HG02943 (cell line): ENCODE results near the gene NDUFAF8.

Experiments
- ATAC-seq: cut with Tn5 transposase; IDR thresholded peaks from one replicate; pipeline ENCODE4 v1.9.1; 2021; ENCODE audit warnings: mild to moderate bottlenecking, low read depth, moderate library complexity; ENCODE audit not compliant: unreplicated experiment

The NDUFAF8 gene

DNA sequence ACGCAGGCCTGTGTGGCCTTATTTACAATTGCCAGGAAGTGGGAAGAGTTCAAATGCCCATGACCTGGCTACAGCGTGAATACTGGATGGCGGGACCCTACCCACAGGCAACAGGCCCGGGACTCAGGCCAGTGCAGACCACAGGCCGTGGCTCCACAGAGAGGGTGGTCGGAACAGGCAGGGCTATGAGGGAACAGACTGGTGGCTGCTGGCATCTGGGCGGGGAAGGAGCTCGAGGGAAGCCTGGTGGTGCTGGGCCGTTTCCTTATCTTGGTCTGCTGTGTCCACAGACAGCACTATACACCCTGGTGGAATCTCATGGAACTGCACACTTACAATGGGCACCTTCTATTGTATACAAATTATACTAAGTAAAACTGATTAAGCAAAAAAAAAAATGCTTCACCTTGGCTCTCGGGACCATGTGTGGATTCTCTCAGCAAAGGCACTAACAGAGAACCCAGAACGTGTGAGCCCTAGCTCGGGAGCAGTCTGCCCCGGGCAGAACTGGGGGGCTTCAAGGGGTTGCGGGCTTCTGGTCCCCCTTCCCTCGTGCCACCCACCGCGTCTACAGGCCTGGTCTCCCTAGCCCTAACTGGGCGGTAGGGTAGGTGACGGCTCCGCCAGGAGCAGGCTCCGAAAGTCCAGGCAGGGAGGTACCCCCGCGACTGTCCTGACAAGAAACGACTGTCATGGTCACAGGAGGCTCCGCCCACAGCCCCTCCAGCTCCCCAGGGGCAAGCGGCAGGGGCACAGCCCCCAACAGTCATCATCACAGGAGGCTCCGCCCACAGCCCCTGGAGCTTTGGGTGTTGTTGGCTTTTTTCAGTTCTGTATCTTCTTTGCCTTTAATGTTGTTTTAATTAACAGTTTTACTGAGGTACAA is 38.2 kb upstream of the NDUFAF8 start:
- no peak for ATAC-seq

DNA sequence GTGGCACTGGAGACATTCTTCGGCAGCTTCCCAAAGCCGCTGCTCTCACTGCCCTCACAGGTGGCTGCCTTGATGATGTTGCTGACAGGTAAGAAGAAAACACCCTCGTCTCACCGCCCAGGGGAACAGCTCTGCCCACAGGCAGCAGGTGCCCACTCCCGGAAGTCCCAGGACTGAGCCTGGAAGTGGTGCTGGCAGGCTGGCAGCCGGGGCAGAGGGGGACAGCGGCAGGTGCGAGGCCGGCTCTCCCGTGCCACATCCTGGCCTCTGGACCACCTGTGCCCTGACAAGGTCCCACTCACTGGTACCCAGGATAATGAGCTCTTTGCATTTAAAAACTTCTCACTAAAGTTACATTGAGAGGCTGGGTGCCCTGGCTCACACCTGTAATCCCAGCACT is 36.8 kb upstream of the NDUFAF8 start:
- no peak for ATAC-seq

DNA sequence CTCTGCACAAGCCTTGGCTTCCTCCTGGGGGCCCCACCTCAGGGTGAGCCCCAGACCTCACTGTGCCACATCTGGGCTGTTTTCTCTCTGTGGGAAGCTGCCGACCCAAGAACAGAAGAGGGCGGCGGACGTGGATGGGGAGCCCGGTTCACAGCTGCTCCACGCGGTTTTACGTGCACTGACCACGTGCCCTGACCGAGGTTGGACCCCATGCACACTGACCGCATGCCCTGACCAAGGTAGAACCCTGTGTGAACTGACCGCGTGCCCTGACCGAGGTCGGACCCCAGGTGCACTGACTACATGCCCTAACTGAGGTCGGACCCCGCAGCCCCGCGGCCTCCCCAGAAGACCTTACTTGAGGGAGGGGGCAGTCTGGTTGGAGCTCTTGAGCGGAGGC is 36.0 kb upstream of the NDUFAF8 start:
- no peak for ATAC-seq

DNA sequence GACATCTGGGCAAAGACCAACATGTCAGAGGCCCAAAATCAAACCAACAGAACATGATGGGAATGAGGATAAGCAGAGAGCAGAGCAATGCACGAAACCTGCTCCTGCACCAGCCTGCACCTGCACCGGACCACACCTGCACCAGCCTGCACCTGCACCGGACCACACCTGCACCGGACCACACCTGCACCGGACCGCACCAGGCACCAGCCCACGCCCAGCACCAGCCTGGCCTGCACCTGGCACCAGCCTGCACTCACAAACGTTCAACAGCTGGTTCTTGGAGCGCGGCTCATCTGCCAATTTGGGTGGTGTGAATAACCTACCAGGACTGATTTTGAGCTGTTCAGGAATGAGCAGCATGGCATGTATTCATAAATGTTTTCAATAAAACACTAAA is 34.5 kb upstream of the NDUFAF8 start:
- no peak for ATAC-seq

DNA sequence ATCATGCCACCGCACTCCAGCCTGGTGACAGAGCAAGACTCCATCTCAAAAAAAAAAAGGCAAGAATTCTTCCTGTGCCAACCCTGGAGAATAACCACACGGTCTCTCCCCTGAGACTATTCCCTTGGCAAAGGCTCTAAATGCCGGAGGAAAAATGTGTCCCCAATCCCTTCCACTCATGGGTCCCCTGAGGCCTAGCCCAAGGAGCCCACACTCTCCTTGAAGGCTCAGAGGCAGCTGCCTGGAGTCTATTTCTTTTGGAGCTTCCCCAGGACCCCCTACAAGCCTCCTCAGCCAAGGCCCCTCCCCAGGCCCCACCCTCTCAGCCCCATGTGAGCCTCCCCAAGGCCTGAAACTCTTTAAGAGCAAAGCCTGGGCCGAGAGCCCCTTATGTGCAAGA is 33.0 kb upstream of the NDUFAF8 start:
- no peak for ATAC-seq

DNA sequence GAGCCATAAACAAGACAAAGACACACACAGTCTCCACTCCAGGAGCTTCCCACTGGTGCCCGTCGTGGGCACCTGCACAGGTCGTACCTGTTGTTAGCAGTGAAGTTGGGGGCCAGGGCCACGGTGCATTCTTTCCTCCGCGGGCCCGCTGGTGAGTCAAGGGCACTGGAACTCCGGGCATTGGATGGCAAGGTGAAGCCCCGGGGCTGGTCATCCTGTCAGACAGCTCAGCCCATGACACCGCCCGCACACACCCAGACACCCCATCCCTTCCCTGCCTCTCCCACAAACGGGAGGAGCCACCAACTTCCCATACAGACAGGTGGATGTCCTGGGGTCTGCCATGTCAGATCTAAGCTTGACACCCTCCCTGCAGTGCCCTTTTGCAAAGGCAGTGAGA is 32.5 kb upstream of the NDUFAF8 start:
- ATAC-seq, result no peak

DNA sequence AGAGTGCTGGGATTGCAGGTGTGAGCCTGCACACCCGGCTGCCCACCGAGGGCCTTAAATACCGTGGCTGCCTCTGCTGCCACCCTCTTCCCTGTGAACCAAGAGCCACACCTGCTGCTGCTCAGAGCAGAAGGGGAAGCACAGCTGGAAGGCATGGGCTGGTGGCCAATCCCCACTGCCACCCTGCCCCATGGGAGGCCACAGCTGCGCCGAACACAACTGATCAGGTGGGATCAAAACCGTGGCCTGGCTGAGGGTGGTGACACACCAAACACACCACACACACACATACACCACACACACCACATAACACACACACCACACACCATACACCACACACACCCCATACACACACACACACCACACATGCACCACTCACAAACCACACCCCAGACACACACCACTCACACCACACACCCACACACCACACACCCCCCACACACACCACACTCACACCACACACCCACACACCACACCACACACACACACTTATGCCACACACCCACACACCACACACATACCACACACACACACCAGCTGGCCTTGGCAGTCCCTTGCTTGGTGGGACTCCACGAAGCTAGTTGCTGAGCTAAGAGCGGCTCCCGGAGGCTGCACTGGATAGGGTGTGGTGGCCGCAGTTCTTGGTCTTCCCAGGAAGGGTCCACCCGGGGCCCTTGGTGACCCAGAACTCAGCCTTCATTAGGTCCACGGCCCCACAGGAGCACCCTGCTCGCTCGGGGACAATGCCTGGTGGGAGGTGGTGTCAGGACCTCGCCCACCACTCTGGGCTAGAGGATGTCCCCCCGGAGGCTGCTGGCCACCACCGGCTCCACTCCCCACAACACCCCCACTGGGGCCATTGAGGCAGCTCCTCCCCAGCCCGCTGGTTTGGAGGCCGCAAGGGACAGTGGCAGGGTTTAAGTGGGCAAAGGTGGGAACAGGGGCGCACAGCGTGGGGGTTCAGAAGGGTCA is 31.2 kb upstream of the NDUFAF8 start:
- no peak for ATAC-seq

DNA sequence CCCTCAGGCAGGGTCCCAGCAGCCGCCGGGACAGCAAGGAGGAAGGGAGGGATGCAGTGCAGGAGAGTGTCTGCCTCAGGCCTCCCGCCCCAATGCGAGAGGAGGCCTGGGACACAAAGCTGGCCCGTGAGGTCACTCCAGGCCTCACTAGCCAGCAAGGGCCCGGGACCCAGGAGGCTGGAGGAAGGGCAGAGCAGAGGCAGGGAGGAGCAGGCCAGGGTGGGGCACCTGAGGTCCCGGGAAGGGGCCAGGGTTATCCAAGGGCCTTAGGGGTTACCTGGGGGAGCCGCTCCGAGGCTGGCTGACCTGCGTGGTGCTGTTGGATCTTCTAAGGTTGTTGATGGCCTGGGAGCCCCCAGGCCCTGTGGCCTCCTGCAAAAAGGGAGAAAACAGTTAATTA is 30.5 kb upstream of the NDUFAF8 start:
- ATAC-seq, result no peak

DNA sequence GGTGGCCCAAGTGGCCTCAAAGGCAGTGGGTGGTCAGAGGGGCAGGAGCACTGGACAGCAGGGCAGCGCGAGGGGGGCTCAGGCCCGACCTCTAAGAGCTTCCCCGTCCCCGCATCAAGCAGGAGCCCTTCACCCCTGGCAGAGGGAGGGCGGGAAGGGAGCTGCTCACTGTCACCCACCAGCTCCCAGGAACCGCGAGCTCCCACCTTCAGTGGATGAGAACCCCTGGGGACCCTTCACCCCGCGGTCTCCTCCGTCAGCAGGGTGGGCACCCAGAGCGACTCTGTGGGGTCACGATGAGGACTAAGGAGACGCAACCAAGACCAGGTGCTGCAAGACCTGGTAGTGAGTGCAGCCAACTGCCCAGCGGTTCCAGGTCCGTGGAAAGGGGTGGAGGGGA is 30.0 kb upstream of the NDUFAF8 start:
- ATAC-seq, result no peak

DNA sequence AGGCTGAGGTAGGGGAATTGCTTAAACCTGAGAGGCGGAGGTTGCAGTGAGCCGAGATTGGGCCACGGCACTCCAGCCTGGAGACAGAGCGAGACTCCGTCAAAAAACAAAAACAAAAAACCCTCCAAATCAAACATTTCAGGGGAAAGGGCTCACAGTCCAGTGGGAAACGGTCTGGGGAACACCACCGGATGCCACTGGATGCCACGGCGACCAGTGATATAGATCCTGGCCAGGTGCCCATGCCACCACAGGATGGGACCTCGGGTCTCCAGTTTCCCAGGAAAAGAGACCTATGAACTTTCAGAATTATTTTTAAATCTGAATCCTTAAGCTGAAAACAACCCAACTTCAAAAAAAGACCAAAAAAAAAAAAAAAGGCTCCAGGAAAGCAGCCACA is 28.7 kb upstream of the NDUFAF8 start:
- no peak for ATAC-seq

DNA sequence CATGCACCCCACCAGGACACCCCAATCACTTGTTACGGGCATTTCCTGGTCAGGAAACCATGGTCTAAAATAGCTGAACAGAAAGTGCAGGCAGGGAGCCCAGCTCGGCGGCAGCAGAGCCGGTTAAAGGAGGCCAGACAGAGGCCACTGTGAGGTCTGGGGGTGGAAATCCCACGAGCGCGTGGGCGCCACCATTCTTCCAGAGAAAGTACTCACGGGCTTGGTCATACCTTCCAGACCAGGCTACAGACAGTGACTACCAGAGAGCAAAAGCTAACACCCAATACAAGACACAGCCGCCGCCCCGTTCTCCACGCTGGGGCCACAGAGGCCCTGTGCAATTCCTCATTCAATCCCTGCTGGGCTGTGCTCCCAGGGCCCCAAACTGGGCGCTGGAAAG is 28.2 kb upstream of the NDUFAF8 start:
- no peak for ATAC-seq

DNA sequence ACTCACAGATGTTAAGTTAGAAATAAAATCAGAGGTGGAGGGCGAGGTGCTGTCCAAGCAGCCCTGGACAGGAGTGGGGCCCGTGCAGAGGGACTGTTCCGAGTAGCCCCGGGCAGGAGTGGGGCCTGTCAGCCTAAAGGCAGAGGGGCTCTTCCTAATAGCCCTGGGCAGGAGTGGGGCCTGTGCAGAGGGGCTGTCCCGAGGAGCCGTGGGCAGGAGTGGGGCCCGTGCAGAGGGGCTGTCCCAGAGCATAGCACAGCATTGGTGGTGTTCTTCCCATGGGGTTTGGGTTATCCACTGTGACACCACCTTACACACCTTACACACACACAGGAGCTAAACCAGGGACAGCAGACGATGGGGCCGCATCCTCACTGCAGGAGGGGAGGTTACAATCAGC is 26.8 kb upstream of the NDUFAF8 start:
- ATAC-seq, result no peak

DNA sequence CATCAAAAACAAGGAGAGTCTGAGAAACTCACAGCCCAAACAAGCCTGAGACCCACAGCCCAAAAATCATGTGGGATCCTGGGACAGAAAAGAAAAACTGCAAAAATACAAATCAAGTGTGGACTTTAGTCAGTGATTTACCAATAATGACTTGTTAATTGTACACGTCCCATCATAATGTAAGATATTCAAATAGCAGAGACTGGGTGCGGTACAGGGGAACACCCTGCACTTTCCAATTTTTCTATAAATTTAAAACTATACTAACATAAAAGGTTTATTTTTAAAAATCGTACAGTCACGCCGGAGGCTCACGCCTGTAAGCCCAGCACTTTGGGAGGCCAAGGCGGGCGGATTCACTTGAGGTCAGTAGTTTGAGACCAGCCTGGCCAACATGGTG is 25.1 kb upstream of the NDUFAF8 start:
- ATAC-seq, result no peak

DNA sequence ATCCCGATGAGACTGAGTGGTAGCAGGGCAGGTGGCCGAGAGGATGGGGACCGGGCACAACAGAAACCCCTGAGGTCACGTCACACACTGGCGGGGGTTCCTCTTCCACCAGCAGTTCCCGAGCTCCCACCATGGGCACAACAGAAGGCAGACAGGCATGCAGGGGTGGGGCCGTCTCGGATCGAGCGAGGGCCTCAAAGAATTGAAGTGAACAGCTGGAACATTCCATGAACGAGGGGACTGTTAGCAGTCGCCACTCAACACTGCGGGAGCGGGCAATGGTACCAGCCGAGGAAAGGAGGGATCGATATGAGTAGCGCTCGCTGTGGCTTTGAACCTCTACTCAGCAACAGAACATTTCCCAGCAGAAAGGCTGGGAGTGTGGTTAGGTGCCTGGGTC is 21.6 kb upstream of the NDUFAF8 start:
- ATAC-seq, result no peak

DNA sequence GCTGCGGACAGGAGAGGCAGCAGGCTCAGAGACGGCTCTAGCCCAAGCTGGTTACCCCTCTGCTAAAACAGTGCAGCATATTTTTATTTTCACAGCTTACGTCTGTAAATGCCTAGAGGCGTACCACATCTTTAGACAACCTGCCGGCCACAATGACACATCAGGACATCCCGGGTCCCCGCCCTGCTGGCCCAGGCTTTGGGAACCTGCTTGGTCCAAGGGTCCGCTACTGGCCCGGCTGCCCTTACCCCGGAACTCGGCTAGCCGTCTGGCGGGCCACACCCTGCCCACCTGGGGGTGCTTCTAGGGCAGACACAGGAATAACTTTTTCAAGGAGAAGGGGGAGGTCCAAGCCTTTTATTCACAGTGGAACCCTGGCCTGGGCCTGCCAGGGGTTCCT is 20.7 kb upstream of the NDUFAF8 start:
- ATAC-seq, result no peak

DNA sequence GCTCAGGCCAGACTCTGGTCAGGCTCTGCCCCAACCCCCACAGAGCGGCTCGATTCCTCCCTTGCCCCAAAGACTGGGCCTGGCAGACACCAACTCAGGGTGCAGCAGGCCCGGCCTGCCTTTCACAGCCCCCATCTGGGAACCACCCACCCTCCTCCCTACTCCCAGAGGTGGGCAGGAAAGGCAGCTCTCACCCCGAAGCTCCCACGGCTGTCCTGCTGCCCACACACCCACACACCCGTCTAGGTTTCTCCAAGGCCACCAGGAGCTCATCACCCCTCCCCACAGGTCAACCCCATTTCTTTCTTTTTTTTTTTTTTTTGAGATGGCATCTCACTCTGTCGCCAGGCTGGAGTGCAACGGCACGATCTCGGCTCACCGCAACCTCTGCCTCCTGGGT is 20.1 kb upstream of the NDUFAF8 start:
- ATAC-seq, result no peak

DNA sequence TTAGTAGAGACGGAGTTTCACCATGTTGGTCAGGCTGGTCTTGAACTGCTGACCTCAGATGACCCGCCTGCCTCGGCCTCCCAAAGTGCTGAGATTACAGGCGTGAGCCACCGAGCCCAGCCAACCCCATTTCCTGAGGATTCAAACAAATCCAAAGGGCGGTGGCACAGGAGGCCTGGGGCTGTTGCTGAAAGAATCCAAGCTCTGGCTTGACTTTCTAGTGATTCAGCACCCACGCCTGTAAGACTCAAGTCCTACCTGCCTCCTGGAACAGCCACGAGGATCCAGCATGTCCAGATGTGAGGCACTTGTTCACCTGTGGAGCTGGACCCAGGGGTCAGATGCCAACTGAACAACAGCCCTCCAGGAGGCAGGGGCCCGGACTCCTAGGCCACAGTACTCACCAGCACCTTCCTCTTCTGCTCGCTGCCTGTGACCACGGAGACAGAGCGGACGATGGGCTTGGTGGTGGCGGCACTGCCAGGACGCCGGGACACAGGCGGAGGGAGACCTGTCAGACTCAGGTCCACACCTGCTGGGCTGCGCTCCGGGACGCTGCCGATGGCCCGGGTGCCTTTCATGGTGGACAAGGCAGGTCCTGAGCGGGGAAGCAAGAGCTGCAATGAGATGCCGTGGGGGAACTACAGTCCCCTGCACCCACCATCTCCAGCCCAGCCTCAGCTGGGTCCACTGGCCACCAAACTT is 19.5 kb upstream of the NDUFAF8 start:
- ATAC-seq, result no peak

DNA sequence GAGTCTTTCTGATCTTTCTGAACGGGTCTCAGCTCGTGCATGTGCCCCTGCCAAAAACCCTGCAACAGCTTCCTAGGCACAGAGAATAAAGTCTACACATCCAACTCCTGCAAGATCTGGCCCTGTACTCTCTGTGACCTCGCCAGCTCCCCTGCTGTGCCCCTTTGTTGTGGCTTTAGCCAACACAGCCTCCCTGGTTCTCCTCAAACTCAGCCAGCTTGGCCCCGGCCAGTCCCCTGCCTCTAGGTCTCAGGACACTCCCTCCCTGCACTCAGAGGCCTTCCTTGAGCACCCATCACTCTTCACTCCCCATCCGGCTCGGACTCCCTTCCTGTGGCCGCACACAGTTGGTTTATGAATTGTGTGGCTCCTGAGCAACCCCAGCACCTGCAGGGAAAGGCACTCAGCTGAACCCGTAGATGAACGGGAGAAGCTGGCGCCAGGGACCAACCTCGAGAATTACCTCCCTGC is 17.7 kb upstream of the NDUFAF8 start:
- no peak for ATAC-seq

DNA sequence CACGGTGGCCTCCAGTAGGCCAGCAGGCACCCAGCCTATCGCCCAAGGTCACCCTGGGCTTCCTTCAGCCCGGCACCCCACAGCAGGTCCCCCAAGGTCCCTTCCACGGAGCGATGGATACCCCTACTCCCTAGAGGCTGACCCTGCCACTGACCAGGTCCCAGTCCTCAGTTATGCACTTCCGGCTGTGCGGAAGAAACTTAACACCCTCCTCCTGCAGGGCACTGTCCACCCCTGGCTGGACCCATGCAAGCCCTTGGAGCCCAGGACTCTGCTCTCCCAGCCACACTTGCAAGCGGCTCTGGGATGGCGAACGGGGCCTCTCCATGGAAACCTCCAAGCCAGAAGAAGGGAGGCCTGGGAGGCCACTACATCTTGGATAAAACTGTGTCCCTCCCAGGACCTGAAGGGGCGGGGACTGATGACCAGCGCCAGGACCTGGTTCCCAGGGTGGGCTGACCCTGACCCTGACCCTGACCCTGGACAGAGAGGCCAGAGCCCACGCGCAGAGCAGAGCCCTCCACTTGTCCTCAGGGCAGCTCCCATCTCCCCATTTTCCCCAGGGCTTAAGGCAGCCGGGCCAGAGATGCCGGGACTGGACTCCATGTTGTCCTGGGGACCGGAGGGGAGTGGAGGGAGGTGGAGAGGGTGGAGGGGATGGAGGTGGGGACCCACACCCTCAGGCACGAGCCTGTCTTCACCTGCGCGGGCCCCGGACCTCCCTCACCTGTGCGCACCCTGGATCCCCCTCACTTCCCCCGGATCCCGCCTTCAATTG is 17.1 kb upstream of the NDUFAF8 start:
- no peak for ATAC-seq

DNA sequence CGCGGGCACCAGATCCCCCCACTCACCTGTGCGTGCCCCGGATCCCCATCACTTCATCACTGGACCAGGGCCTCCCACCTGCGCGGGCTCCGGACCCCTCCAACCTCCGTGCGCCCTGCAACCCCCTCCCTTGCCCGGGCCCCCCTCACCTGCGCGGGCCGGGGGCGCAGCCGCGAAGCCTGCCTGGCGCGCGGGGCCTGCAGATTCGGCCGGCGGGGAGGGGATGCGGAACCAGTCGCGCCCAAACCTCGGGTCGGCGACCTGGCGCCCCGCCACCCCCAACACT is 16.6 kb upstream of the NDUFAF8 start:
- ATAC-seq, result no peak
